ENCODE results near the gene AVEN. TPM values are rescaled to one million over a fixed set of nuclear protein-coding genes. Genes with fewer than 3 reads are reported as not detected.

The AVEN gene
- total and polyA plus RNA-seq, 2 of the 8 experiments (the other 6 are each of a cell fraction or from before 2014, with no cell fraction given): 5.5 to 17.0 TPM

GRCh38 chr15:33960549-33960935, 78.5 kb downstream of the AVEN start:
- Histone ChIP-seq H2BK5ac (ENCODE audit: low read depth, low read length) (no peak overlapping the region), H3K4me1 (replicated peaks in 1 of 4; ENCODE audit: control insufficient read depth in 3 of 4, insufficient read depth in 4 of 4, low read length in 3 of 4) (no peaks in the 10 kb centered on the region), H3K9me3 (ENCODE audit: insufficient read depth in 2 of 2, low read depth in 1 of 2, low read length in 1 of 2) (no peaks in the 10 kb centered on the region), H2AFZ (ENCODE audit: low read length) (no peak overlapping the region), H3K14ac (ENCODE audit: insufficient read length) (no peak overlapping the region), H4K91ac (replicated peaks; ENCODE audit: insufficient read length, low read length) (no peak overlapping the region), H3K4me2 (ENCODE audit: insufficient read depth in 1 of 2, low read depth in 2 of 2, low read length in 2 of 2) (no peak overlapping the region), H3K56ac (replicated peaks; ENCODE audit: insufficient read length, low read depth, low read length) (no peak overlapping the region), H2BK15ac (ENCODE audit: low read length) (no peak overlapping the region), H3K9ac (replicated peaks in 1 of 4; ENCODE audit: extremely low read depth in 1 of 4, low read depth in 3 of 4, low read length in 3 of 4) (no peak overlapping the region), H2BK20ac (ENCODE audit: low read length) (no peak overlapping the region), H3K23ac (ENCODE audit: insufficient read length) (no peak overlapping the region), H2BK120ac (replicated peaks; ENCODE audit: low read depth, low read length) (no peak overlapping the region), H4K8ac (ENCODE audit: extremely low read depth, insufficient read depth, low read length) (no peak overlapping the region), H3K79me1 (ENCODE audit: low read depth, low read length) (no peaks in the 10 kb centered on the region), H3K36me3 (ENCODE audit: control insufficient read depth in 2 of 4, insufficient read depth in 4 of 4, low read length in 3 of 4) (no peaks in the 10 kb centered on the region), H2BK12ac (ENCODE audit: low read depth, low read length) (no peak overlapping the region), H3K27ac (ENCODE audit: low read depth, low read length) (no peak overlapping the region), H4K20me1 (replicated peaks in 1 of 2; ENCODE audit: control insufficient read depth in 1 of 2, insufficient read depth in 2 of 2, low read length in 2 of 2) (no peaks in the 10 kb centered on the region), H4K5ac (ENCODE audit: insufficient read length, low read depth, low read length) (no peak overlapping the region), H3K4me3 (ENCODE audit: extremely low read depth in 1 of 4, insufficient read depth in 2 of 4, low read depth in 3 of 4, low read length in 4 of 4) (no peak overlapping the region), H3K27me3 (replicated peaks in 1 of 4; ENCODE audit: control insufficient read depth in 3 of 4, extremely low read depth in 1 of 4, insufficient read depth in 3 of 4, low read length in 3 of 4) (no peaks in the 10 kb centered on the region), H3K23me2 (ENCODE audit: low read depth, low read length) (no peaks in the 10 kb centered on the region), H2AK5ac (ENCODE audit: low read depth, low read length) (no peak overlapping the region), H3K18ac (ENCODE audit: extremely low read depth, low read length) (no peak overlapping the region), H3K79me2 (ENCODE audit: control insufficient read depth in 1 of 2, insufficient read depth in 2 of 2, low read length in 2 of 2) (no peaks in the 10 kb centered on the region), H3K4ac (replicated peaks; ENCODE audit: insufficient read length, low read depth, low read length) (no peak overlapping the region)
- no peak for DNase-seq (ENCODE audit: low read depth in 1 of 2, low spot score in 2 of 2)
- ChIA-PET CTCF (ENCODE audit: partially characterized antibody) (interaction anchor here (0.6 to 1.5 kb wide), 3 partner anchors 81 to 777 kb away, joined by 3 to 7 read pairs (median 3); no protein-coding TSS in a partner anchor), POLR2A (ENCODE audit: partially characterized antibody) (no interaction called here)
- 86% methylated on average over 3 of the region's 3 CpGs; no CpG with 5 or more reads in 1 of the 2 experiments for WGBS, 2 experiments (ENCODE audit: extremely low coverage in 1 of 2, insufficient coverage in 1 of 2, insufficient read length in 1 of 2, insufficient replicate concordance in 2 of 2, low coverage in 1 of 2, low lambda C conversion rate in 2 of 2, missing lambda C conversion rate in 1 of 2)
- FAIRE-seq: no peak
- TF ChIP-seq KDM4A (IDR thresholded peaks at IDR 0.05; ENCODE audit: low read depth, low read length, severe bottlenecking): no peak
- TF ChIP-seq TCF12 (IDR thresholded peaks at IDR 0.05; ENCODE audit: low read depth, low read length): no peak
- TF ChIP-seq POLR2AphosphoS5 (IDR thresholded peaks at IDR 0.05; ENCODE audit: low read depth, low read length): no peak
- no peak for TF ChIP-seq MAFK (IDR thresholded peaks at IDR 0.05; ENCODE audit: low read depth, low read length)
- no peak for TF ChIP-seq SP1 (IDR thresholded peaks at IDR 0.05; ENCODE audit: low read depth, low read length)
- TF ChIP-seq CHD2 (IDR thresholded peaks at IDR 0.05; ENCODE audit: low read length): no peak

Measured in H1 (cell line).